Measurements from ENCODE around the gene DDIT4.
"Not testable (repeated sequence)": the region's sequence is repeated elsewhere in the genome, so short reads cannot be mapped to it uniquely, and the experiment has no call there.

The DDIT4 gene

DNA sequence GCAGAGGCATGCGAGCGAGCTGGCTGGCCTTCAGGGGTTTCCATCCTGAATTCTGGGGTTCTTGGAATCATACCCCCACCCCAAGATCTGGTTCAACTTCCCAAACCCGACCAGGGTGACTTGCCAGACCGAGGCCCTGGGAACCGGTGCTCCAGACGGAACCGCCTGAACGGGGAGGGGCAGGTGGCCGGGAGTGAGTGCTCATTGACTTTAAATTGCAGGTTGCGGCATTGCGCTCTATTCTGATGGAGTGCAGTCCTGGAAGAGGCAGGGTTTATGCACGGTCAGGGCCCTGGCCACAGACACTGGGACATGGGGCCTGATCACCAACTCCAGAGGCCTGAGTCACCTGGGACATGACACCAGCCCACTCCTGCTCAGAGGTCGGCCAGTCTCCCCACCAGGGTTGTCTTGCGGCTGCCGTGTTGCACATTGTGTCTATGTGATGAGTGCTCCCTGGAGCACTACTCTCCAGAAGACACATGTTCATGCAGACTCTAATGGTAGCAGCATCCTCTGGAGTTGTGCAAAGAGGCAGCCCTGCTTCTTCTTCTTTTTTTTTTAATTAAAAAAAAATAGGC lies 5.8 kb upstream of the DDIT4 start:
- in situ Hi-C loops (cut with MboI; ENCODE audit: low sequenced_read_pairs, unreplicated experiment): no loop called here
- TF ChIP-seq CTCF (IDR thresholded peaks at IDR 0.05; ENCODE audit: borderline replicate concordance, control extremely low read depth, extremely low read depth, insufficient read depth, missing control alignments): no peak
- DNase-seq (ENCODE audit: low spot score): no peak

DNA sequence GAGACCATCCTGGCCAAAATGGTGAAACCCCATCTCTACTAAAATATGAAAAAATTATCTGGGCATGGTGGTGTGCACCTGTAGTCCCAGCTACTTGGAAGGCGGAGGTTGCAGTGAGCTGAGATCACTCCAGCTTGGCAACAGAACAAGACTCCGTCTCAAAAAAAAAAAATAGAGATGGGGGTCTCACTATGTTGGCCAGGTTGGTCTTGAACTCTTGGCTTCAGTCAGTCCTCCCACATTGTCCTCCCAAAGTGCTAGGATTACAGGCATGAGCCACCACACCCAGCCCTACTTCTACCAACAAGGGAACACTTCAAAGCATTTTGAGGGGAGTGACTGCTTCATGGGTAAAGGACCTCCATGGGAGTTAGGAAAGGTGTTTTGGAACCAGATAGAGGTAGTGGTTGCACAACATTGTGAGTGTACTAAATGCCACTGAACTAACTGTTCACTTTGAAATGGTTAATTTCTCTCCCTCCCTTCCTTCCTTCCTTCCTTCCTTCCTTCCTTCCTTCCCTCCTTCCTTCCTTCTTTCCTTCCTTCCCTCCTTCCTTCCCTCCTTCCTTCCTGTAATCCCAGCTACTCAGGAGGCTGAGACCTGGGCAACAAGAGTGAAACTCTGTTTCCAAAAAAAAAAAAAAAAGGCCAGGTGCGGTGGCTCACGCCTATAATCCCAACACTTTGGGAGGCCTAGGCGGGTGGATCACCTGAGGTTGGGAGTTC lies 5.1 kb upstream of the DDIT4 start:
- not testable (repeated sequence) for DNase-seq (ENCODE audit: low spot score)

GRCh38 chr10:72270607-72271281 lies 3.0 kb upstream of the DDIT4 start:
- in situ Hi-C loops (cut with MboI; ENCODE audit: low sequenced_read_pairs, unreplicated experiment): loop anchor here (10.0 kb wide), 1 partner anchor 64 kb away; no protein-coding TSS in a partner anchor
- TF ChIP-seq CTCF (IDR thresholded peaks at IDR 0.05; ENCODE audit: borderline replicate concordance, control extremely low read depth, extremely low read depth, insufficient read depth, missing control alignments): no peak
- no peak for DNase-seq (ENCODE audit: low spot score)

More for the DNA sequence above, 5.1 kb upstream of the DDIT4 start:
- in situ Hi-C loops (cut with MboI; ENCODE audit: low sequenced_read_pairs, unreplicated experiment): not testable (repeated sequence)

DNA sequence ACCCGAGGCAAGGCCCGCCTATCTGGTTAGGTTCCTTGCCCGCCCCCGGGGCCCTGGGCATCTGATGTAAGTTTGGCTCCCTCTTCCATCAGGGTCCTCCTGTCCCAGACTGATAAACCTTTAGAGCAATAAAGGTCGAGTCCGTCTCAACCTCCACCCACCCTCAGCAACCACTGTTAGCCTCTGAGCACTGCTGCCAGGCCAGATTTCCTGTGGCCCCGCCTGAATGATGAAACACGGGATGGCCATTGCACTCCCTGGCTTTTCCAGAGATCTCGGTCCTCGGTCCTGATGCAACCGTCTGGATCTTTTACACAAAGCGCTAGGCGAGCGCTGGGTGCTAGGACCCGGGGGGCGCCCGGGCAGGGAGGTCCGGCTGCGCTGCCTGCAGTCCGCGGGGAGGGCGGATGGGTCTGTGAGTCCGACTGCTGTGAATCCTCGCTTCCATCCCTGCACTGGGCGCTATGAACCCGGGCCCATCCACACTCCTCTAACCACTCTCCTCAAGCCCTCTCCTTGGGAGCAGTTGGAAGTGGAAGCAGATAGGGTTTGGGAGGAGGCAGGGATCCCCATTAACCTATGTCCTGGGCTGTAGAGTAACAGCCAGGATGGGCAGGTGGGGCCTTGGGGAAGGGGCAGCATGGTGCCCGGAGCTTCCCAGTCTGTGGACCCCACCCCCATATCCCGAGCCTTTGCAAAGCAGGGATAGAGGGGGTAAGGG lies 875 bp upstream of the DDIT4 start:
- DNase-seq (ENCODE audit: low spot score): peak; percentile 79
- in situ Hi-C loops (cut with MboI; ENCODE audit: low sequenced_read_pairs, unreplicated experiment): loop anchor here (10.0 kb wide), 1 partner anchor 62 kb away; no protein-coding TSS in a partner anchor
- no peak for TF ChIP-seq CTCF (IDR thresholded peaks at IDR 0.05; ENCODE audit: borderline replicate concordance, control extremely low read depth, extremely low read depth, insufficient read depth, missing control alignments)

- TF ChIP-seq CTCF (IDR thresholded peaks at IDR 0.05; ENCODE audit: borderline replicate concordance, control extremely low read depth, extremely low read depth, insufficient read depth, missing control alignments): no peak
- in situ Hi-C loops (cut with MboI; ENCODE audit: low sequenced_read_pairs, unreplicated experiment): loop anchor here (10.0 kb wide), 1 partner anchor 61 kb away; no protein-coding TSS in a partner anchor
- peak; percentile 41 for DNase-seq (ENCODE audit: low spot score)
These were observed 547 bp downstream of the DDIT4 start for GRCh38 chr10:72274213-72274729.

GRCh38 chr10:72274730-72275350 lies 1.1 kb downstream of the DDIT4 start:
- peak; percentile 72 for DNase-seq (ENCODE audit: low spot score)
- in situ Hi-C loops (cut with MboI; ENCODE audit: low sequenced_read_pairs, unreplicated experiment): loop anchor here (10.0 kb wide), 1 partner anchor 60 kb away; no protein-coding TSS in a partner anchor
- TF ChIP-seq CTCF (IDR thresholded peaks at IDR 0.05; ENCODE audit: borderline replicate concordance, control extremely low read depth, extremely low read depth, insufficient read depth, missing control alignments): peak; percentile 84

Data from GM13976 (cell line).